ENCODE measurements around the gene ATP10D. TPM values are rescaled to one million over a fixed set of nuclear protein-coding genes. Genes with fewer than 3 reads are reported as not detected.

ATP10D gene
- total and polyA plus RNA-seq, 2 donors (not counting 1 experiment from before 2014, with no cell fraction given): 16.1 to 36.2 TPM

DNA sequence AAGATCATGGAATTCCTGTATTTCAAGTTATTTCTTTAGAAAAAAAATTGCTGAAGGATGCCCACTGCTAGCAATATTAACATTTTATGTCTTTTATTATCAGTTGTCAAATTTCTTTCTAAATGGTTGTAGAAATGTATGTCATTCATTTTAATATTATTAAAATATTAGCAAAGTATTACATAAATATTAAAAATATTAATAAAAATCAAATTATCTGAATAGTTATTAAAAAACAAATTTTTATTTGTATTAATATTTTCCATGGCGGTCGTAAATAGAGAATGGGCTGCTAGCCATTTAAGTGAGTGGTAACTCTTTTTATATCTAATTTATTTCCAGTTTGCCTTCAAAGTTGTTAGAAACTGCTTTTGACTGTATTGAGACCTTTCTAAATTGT, 72.2 kb downstream of the ATP10D start:
- no peak overlapping the region for H3K9ac ChIP-seq (ENCODE audit: low read length)
- DNase-seq: no peak
- H4K20me1 ChIP-seq (ENCODE audit: control insufficient read depth, insufficient read depth, low read length, poor library complexity, severe bottlenecking): no peaks in the 10 kb centered on the region
- no peaks in the 10 kb centered on the region for H3K4me1 ChIP-seq (ENCODE audit: control insufficient read depth in 2 of 2, insufficient read depth in 2 of 2, low read length in 2 of 2)
- intact Hi-C loops (cut with micrococcal nuclease): no loop called here
- H2AFZ ChIP-seq (ENCODE audit: insufficient read depth, low read depth, low read length, poor library complexity, severe bottlenecking): no peak overlapping the region
- CTCF ChIA-PET: no interaction called here
- Mint-ChIP-seq H3K4me1 (no peaks in the 10 kb centered on the region), H3K27ac (no peak overlapping the region), H3K9me3 (ENCODE audit: insufficient read depth) (no peaks in the 10 kb centered on the region), H3K27me3 (no peaks in the 10 kb centered on the region), H3K4me3 (no peak overlapping the region)
- H3K36me3 ChIP-seq (replicated peaks in 1 of 2; ENCODE audit: control extremely low read depth in 1 of 2, control insufficient read depth in 1 of 2, extremely low read depth in 1 of 2, insufficient read depth in 2 of 2, low read length in 1 of 2): peaks cover 4 to 30% of the 10 kb centered on the region in 2 experiments
- no peak for TF ChIP-seq CTCF (IDR thresholded peaks at IDR 0.05)
- no peak for TF ChIP-seq EZH2 (IDR thresholded peaks at IDR 0.05; ENCODE audit: borderline replicate concordance, insufficient read depth, low read depth, low read length, poor library complexity, severe bottlenecking)
- H3K4me3 ChIP-seq (ENCODE audit: control extremely low read depth in 1 of 5, extremely low read depth in 1 of 5, insufficient read depth in 1 of 5, low read depth in 2 of 5, low read length in 4 of 5): no peak overlapping the region
- H3K79me2 ChIP-seq (ENCODE audit: control insufficient read depth, insufficient read depth, low read length): no peaks in the 10 kb centered on the region
- no peaks in the 10 kb centered on the region for H3K27me3 ChIP-seq (replicated peaks in 1 of 4; ENCODE audit: control extremely low read depth in 1 of 4, control insufficient read depth in 3 of 4, insufficient read depth in 4 of 4, low read length in 3 of 4)
- H3K9me3 ChIP-seq (ENCODE audit: control extremely low read depth in 1 of 3, control insufficient read depth in 2 of 3, insufficient read depth in 1 of 3, low read length in 2 of 3): no peaks in the 10 kb centered on the region
- no CpG with 5 or more reads among the region's 2 CpGs for WGBS (ENCODE audit: insufficient coverage)
- no peak for ATAC-seq (ENCODE audit: low read depth)
- no peak overlapping the region for H3K4me2 ChIP-seq (replicated peaks; ENCODE audit: low read depth, low read length, poor library complexity, severe bottlenecking)
- POLR2A ChIA-PET: no interaction called here
- no peak overlapping the region for H3K27ac ChIP-seq (ENCODE audit: low read length in 2 of 2)

DNA sequence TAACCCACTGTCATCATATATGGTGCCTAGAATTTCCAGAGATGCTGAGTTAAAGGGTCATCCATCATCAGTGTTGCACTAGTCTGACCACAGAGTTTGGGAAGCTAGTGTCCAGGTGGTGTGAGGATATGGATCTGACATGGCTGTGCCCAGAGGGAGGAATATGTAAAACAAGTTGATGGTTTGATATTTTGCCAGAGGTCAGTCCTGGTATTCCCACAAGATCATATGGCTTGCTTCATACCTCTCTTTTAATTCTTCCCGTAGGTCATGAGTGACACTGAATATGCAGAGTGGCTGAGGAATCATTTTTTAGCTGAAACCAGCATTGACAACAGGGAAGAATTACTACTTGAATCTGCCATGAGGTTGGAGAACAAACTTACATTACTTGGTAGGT, 75.6 kb downstream of the ATP10D start:
- H3K79me2 ChIP-seq (ENCODE audit: control insufficient read depth, insufficient read depth, low read length): no peaks in the 10 kb centered on the region
- Mint-ChIP-seq H3K27me3 (no peaks in the 10 kb centered on the region), H3K4me1 (peaks cover 11% of the 10 kb centered on the region), H3K4me3 (no peak overlapping the region), H3K27ac (peak overlapping the region; percentile 41), H3K9me3 (ENCODE audit: insufficient read depth) (no peaks in the 10 kb centered on the region)
- H3K4me3 ChIP-seq (ENCODE audit: control extremely low read depth in 1 of 5, extremely low read depth in 1 of 5, insufficient read depth in 1 of 5, low read depth in 2 of 5, low read length in 4 of 5): no peak overlapping the region
- DNase-seq (no peak), ATAC-seq (ENCODE audit: low read depth) (no peak)
- no peak overlapping the region for H2AFZ ChIP-seq (ENCODE audit: insufficient read depth, low read depth, low read length, poor library complexity, severe bottlenecking)
- no peak for TF ChIP-seq CTCF (IDR thresholded peaks at IDR 0.05)
- H3K36me3 ChIP-seq (replicated peaks in 1 of 2; ENCODE audit: control extremely low read depth in 1 of 2, control insufficient read depth in 1 of 2, extremely low read depth in 1 of 2, insufficient read depth in 2 of 2, low read length in 1 of 2): peaks cover 4 to 23% of the 10 kb centered on the region in 2 experiments
- no peaks in the 10 kb centered on the region for H3K27me3 ChIP-seq (replicated peaks in 1 of 4; ENCODE audit: control extremely low read depth in 1 of 4, control insufficient read depth in 3 of 4, insufficient read depth in 4 of 4, low read length in 3 of 4)
- no peak overlapping the region for H3K4me2 ChIP-seq (replicated peaks; ENCODE audit: low read depth, low read length, poor library complexity, severe bottlenecking)
- H3K27ac ChIP-seq (ENCODE audit: low read length in 2 of 2): no peak overlapping the region
- no CpG with 5 or more reads among the region's 1 CpG for WGBS (ENCODE audit: insufficient coverage)
- no peaks in the 10 kb centered on the region for H3K9me3 ChIP-seq (ENCODE audit: control extremely low read depth in 1 of 3, control insufficient read depth in 2 of 3, insufficient read depth in 1 of 3, low read length in 2 of 3)
- POLR2A ChIA-PET: no interaction called here
- intact Hi-C loops (cut with micrococcal nuclease): loop anchor here (5.0 to 10.0 kb wide), 2 partner anchors 48 to 626 kb away; no protein-coding TSS in a partner anchor
- H3K4me1 ChIP-seq (ENCODE audit: control insufficient read depth in 2 of 2, insufficient read depth in 2 of 2, low read length in 2 of 2): peaks cover 0 to 5% of the 10 kb centered on the region in 2 donors
- H3K9ac ChIP-seq (ENCODE audit: low read length): no peak overlapping the region
- H4K20me1 ChIP-seq (ENCODE audit: control insufficient read depth, insufficient read depth, low read length, poor library complexity, severe bottlenecking): no peaks in the 10 kb centered on the region
- CTCF ChIA-PET: interaction anchor here (1.6 kb wide), 1 partner anchor 97 kb away, joined by 5 read pairs; the partner anchor contains the start of gene COMMD8
